OCI-LY3 (cell line): ENCODE measurements around the gene WFIKKN2.

ENCODE experiments used
- H2AFZ ChIP-seq: fragments of 200-600, 300-600 bp; shearing (Covaris generic); 2 replicates; pipeline ENCODE4 v1.6.0; 2014; ENCODE audit warnings: antibody characterized with exemption, low read depth, low read length
- H3K27ac ChIP-seq: fragments of 200-600, 300-600 bp; sonication (generic); 2 replicates; pipeline ENCODE4 v1.5.1; 2014; ENCODE audit warnings: mild to moderate bottlenecking, low read length, moderate library complexity, mixed read lengths
- H3K27me3 ChIP-seq: fragments of 200-600, 300-600 bp; sonication (generic); 2 replicates; pipeline ENCODE4 v1.6.1; 2014; ENCODE audit warnings: low read depth, low read length, mixed read lengths
- H3K36me3 ChIP-seq: fragments of 200-600, 300-600 bp; sonication (generic); replicated peaks from 2 replicates; pipeline ENCODE3; 2014; ENCODE audit warnings: low read depth, low read length, mixed read lengths
- H3K4me1 ChIP-seq: fragments of 300-600, 200-600 bp; sonication (generic); 2 replicates; pipeline ENCODE4 v1.6.1; 2014; ENCODE audit warnings: low read length, mixed read lengths
- H3K4me2 ChIP-seq: fragments of 200-600, 300-600 bp; sonication (generic); 2 replicates; pipeline ENCODE4 v1.6.1; 2014; ENCODE audit warnings: low read length, mixed read lengths
- H3K4me3 ChIP-seq: fragments of 300-600, 200-600 bp; sonication (generic); 2 replicates; pipeline ENCODE4 v1.5.1; 2014; ENCODE audit warnings: antibody characterized with exemption, mild to moderate bottlenecking, low read length, moderate library complexity
- H3K79me2 ChIP-seq: fragments of 300-600, 200-600 bp; shearing (Covaris generic); 2 replicates; pipeline ENCODE4 v1.6.1; 2014; ENCODE audit warnings: mild to moderate bottlenecking, low read length, mixed read lengths
- H3K9ac ChIP-seq: fragments of 300-600, 200-600 bp; shearing (Covaris generic); 2 replicates; pipeline ENCODE4 v1.6.0; 2014; ENCODE audit warnings: mild to moderate bottlenecking, low read length, moderate library complexity
- H3K9me3 ChIP-seq: fragments of 200-600, 300-600 bp; shearing (Covaris generic); 2 replicates; pipeline ENCODE4 v1.6.1; 2014; ENCODE audit warnings: low read length, mixed read lengths; ENCODE audit not compliant: insufficient read depth
- H4K20me1 ChIP-seq: fragments of 200-600, 300-600 bp; sonication (generic); 2 replicates; pipeline ENCODE4 v1.6.1; 2016; ENCODE audit warnings: low read length, mixed read lengths; ENCODE audit not compliant: insufficient read depth
- CTCF ChIP-seq: fragments of 200-600, 300-600 bp; sonication (generic); IDR thresholded peaks from 2 replicates; pipeline ENCODE4 v1.5.1; 2014; ENCODE audit warnings: antibody characterized with exemption, low read length, low read depth
- EZH2phosphoT487 ChIP-seq: fragments of 200-600 bp; shearing (Covaris generic); IDR thresholded peaks from 2 replicates; pipeline ENCODE4 v1.6.1; 2018; ENCODE audit warnings: antibody characterized with exemption, mixed run types, low read depth

Gene WFIKKN2

GRCh38 chr17:50792132-50792531 lies 43.3 kb upstream of the WFIKKN2 start:
- Histone ChIP-seq H3K27ac (no peak overlapping the region), H3K9me3 (no peaks in the 10 kb centered on the region), H3K79me2 (no peaks in the 10 kb centered on the region), H3K4me3 (no peak overlapping the region), H2AFZ (no peak overlapping the region), H3K36me3 (no peaks in the 10 kb centered on the region), H3K9ac (no peak overlapping the region), H3K4me2 (no peak overlapping the region), H4K20me1 (no peaks in the 10 kb centered on the region), H3K27me3 (no peaks in the 10 kb centered on the region), H3K4me1 (no peaks in the 10 kb centered on the region)
- TF ChIP-seq CTCF (no peak), EZH2phosphoT487 (no peak)

- no peak overlapping the region for H2AFZ ChIP-seq
- no peak for TF ChIP-seq EZH2phosphoT487
- TF ChIP-seq CTCF: no peak
- H4K20me1 ChIP-seq: no peaks in the 10 kb centered on the region
- H3K4me1 ChIP-seq: no peaks in the 10 kb centered on the region
- no peak overlapping the region for H3K9ac ChIP-seq
- H3K27me3 ChIP-seq: no peaks in the 10 kb centered on the region
- H3K36me3 ChIP-seq: no peaks in the 10 kb centered on the region
- no peak overlapping the region for H3K27ac ChIP-seq
- H3K79me2 ChIP-seq: no peaks in the 10 kb centered on the region
- no peak overlapping the region for H3K4me2 ChIP-seq
- H3K4me3 ChIP-seq: no peak overlapping the region
- no peaks in the 10 kb centered on the region for H3K9me3 ChIP-seq
These were observed 42.4 kb upstream of the WFIKKN2 start for GRCh38 chr17:50793007-50793406.

- Histone ChIP-seq H3K4me1 (no peaks in the 10 kb centered on the region), H3K4me3 (no peak overlapping the region), H4K20me1 (no peaks in the 10 kb centered on the region), H2AFZ (no peak overlapping the region), H3K27me3 (no peaks in the 10 kb centered on the region), H3K79me2 (no peaks in the 10 kb centered on the region), H3K27ac (no peak overlapping the region), H3K4me2 (no peak overlapping the region), H3K36me3 (no peaks in the 10 kb centered on the region), H3K9ac (no peak overlapping the region), H3K9me3 (no peaks in the 10 kb centered on the region)
- TF ChIP-seq EZH2phosphoT487 (no peak), CTCF (no peak)
These were observed 41.0 kb upstream of the WFIKKN2 start for GRCh38 chr17:50794361-50794760.

GRCh38 chr17:50797135-50797810 lies 38.1 kb upstream of the WFIKKN2 start:
- no peak overlapping the region for H3K27ac ChIP-seq
- H4K20me1 ChIP-seq: no peaks in the 10 kb centered on the region
- no peaks in the 10 kb centered on the region for H3K36me3 ChIP-seq
- no peaks in the 10 kb centered on the region for H3K79me2 ChIP-seq
- no peak overlapping the region for H2AFZ ChIP-seq
- H3K9me3 ChIP-seq: no peaks in the 10 kb centered on the region
- H3K27me3 ChIP-seq: no peaks in the 10 kb centered on the region
- no peak for TF ChIP-seq CTCF
- no peak for TF ChIP-seq EZH2phosphoT487
- H3K4me3 ChIP-seq: no peak overlapping the region
- H3K9ac ChIP-seq: no peak overlapping the region
- no peaks in the 10 kb centered on the region for H3K4me1 ChIP-seq
- H3K4me2 ChIP-seq: no peak overlapping the region
